ENCODE measurements around the gene SVIL. TPM values are rescaled to one million over a fixed set of nuclear protein-coding genes. Genes with fewer than 3 reads are reported as not detected.

SVIL gene
- total RNA-seq, 1 experiment from 2014 or later = 15.3 TPM

DNA sequence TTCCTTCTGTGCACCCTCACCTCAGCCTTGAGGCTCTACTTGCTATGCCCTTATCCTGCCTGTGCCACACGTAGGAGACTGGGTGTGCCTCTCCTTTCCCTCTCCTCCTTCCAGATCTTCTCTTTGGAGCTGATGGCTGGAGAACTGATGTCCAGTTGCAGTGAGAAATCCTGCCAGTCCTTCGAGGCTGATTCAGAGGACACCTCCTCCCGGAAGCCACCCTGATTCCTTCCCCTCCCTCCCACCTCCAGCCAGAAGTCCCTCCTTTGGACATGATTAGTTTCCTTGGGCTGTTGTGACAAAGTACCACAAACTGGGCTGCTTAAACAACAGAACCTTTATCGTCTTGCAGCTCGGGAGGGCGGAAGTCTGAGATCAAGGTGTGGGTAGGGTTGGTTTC lies 184.4 kb downstream of the SVIL start:
- TF ChIP-seq, protein P1, sequence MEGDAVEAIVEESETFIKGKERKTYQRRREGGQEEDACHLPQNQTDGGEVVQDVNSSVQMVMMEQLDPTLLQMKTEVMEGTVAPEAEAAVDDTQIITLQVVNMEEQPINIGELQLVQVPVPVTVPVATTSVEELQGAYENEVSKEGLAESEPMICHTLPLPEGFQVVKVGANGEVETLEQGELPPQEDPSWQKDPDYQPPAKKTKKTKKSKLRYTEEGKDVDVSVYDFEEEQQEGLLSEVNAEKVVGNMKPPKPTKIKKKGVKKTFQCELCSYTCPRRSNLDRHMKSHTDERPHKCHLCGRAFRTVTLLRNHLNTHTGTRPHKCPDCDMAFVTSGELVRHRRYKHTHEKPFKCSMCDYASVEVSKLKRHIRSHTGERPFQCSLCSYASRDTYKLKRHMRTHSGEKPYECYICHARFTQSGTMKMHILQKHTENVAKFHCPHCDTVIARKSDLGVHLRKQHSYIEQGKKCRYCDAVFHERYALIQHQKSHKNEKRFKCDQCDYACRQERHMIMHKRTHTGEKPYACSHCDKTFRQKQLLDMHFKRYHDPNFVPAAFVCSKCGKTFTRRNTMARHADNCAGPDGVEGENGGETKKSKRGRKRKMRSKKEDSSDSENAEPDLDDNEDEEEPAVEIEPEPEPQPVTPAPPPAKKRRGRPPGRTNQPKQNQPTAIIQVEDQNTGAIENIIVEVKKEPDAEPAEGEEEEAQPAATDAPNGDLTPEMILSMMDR (conservative IDR thresholded peaks at IDR 0.05) = no peak
- no CpG with 5 or more reads among the region's 6 CpGs for WGBS (ENCODE audit: extremely low coverage, insufficient read length, low lambda C conversion rate)
- H2AFZ ChIP-seq (ENCODE audit: low read length) = no peak overlapping the region
- Mint-ChIP-seq H3K4me3 (no peak overlapping the region), H3K36me3 (ENCODE audit: insufficient read depth in 1 of 3, low read depth in 3 of 3) (no peaks in the 10 kb centered on the region), H3K27ac (no peak overlapping the region), H3K9me3 (no peaks in the 10 kb centered on the region), H3K27me3 (ENCODE audit: low read depth) (no peaks in the 10 kb centered on the region), H3K4me1 (peaks cover 9 to 12% of the 10 kb centered on the region in 2 experiments)
- H4K20me1 ChIP-seq (ENCODE audit: control insufficient read depth, insufficient read depth, insufficient read length) = no peaks in the 10 kb centered on the region
- DNase-seq = no peak
- no peak overlapping the region for H3K4me2 ChIP-seq (ENCODE audit: insufficient read depth, insufficient read length, low read length)
- no peaks in the 10 kb centered on the region for H3K79me2 ChIP-seq (ENCODE audit: insufficient read depth, low read length)
- no peak overlapping the region for H3K4ac ChIP-seq (ENCODE audit: low read depth, low read length)
- no peak overlapping the region for H2BK20ac ChIP-seq (ENCODE audit: low read depth, low read length, poor library complexity, severe bottlenecking)
- no peak overlapping the region for H3K27ac ChIP-seq (ENCODE audit: insufficient read length, low read depth, low read length)
- H3T11ph ChIP-seq (ENCODE audit: low read length) = no peak overlapping the region
- H4K91ac ChIP-seq (ENCODE audit: insufficient read length, low read depth, low read length) = no peak overlapping the region
- H3K9me3 ChIP-seq (ENCODE audit: control insufficient read depth, low read depth, low read length) = no peaks in the 10 kb centered on the region
- no peak overlapping the region for H3K18ac ChIP-seq (ENCODE audit: insufficient read length, low read depth, low read length)
- H3K14ac ChIP-seq (ENCODE audit: insufficient read depth, low read length) = no peak overlapping the region
- H4K5ac ChIP-seq (ENCODE audit: insufficient read length, low read depth, low read length) = no peak overlapping the region
- no peak overlapping the region for H2AK5ac ChIP-seq (ENCODE audit: insufficient read length, low read length)
- no peaks in the 10 kb centered on the region for H3K23me2 ChIP-seq (ENCODE audit: insufficient read length, low read depth, low read length, poor library complexity, severe bottlenecking)
- H4K8ac ChIP-seq (replicated peaks; ENCODE audit: insufficient read length, low read depth, low read length) = no peak overlapping the region
- H2BK12ac ChIP-seq (ENCODE audit: insufficient read length, low read depth, low read length) = no peak overlapping the region
- H2BK120ac ChIP-seq (ENCODE audit: low read depth, low read length, poor library complexity, severe bottlenecking) = no peak overlapping the region
- no peak overlapping the region for H2BK5ac ChIP-seq (ENCODE audit: insufficient read length, low read length)
- H3K4me1 ChIP-seq (ENCODE audit: insufficient read depth, low read length) = no peaks in the 10 kb centered on the region
- no peaks in the 10 kb centered on the region for H3K79me1 ChIP-seq (ENCODE audit: insufficient read depth, low read depth, low read length, poor library complexity, severe bottlenecking)
- H3K9ac ChIP-seq (ENCODE audit: extremely low read depth, insufficient read length, low read length) = no peak overlapping the region
- no peaks in the 10 kb centered on the region for H3K27me3 ChIP-seq (ENCODE audit: insufficient read depth, low read length)
- no peak overlapping the region for H3K23ac ChIP-seq (ENCODE audit: insufficient read length, low read depth, low read length)
- no peak overlapping the region for H2BK15ac ChIP-seq (ENCODE audit: low read depth, low read length)
- no peak overlapping the region for H3K56ac ChIP-seq (ENCODE audit: insufficient read length, low read depth, low read length)
